Measurements from ENCODE around the gene HOXD8.

- TF ChIP-seq EP300 (IDR thresholded peaks at IDR 0.05) (peak in 1 of 2 donors; percentile 41), CTCF (IDR thresholded peaks at IDR 0.05) (no peak)
Observed at GRCh38 chr2:176103742-176104315, 25.7 kb upstream of the HOXD8 start.
